Measurements from ENCODE around the gene MAU2.

MAU2 gene

DNA sequence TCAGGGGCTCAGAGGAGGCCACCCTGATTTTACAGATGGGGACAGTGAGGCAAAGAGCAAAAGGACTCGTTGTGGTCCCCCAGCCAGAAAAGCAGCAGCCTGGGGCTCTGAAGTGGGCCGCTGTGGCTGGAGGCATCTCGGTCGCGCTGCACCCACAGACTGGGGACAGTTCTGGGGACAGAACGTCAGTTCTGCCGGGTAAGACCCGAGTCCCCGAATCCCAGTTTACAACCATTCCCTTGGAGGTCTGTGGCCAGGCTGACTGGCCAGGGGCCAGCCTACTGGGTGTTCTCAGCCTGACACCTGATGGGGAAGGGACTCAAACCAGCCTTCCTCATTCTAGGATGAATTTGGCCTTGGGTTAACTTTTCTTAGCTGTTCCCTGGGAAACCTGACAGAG lies 14.4 kb upstream of the MAU2 start:
- no peak for DNase-seq (ENCODE audit: low read depth)

DNA sequence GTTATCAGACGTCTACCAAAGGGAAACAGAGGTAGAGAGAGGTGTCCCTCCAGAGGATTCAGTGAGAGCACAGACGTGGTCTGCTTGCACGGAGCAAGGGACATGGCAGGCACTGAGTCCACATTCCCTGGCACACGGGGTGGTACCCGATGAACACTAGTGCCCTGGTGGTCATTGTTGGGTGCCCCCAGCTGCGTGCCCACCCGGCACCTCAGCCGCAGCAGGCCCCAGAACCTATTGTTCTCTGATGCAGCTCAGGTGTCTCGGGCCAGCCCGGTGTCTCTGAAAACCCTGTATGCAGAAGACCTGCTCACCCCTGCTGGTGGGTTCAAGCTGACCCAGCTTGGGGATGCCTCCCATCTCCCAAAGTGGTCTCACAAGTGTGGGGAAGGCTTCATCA lies 12.3 kb upstream of the MAU2 start:
- no peak for DNase-seq (ENCODE audit: low read depth)

DNA sequence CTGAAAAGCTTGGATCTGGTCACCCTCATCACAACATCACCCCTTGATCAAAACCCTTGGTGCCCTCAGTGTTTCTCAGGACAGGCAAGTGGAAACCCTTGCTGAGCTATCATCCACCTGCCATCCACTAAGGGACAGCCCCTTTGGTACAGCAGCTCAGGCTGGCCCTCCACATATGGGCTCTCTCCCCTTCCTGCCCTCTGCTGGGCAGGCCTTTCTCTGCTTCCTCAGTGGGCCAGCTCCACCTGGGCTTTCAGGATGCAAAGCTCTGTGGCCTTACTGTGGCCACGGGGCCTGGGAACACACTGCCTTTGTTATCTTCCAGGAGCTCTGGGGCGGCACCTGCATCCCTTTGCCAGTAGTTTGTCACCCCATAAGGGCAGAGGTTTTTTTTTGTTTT lies 5.2 kb upstream of the MAU2 start:
- DNase-seq (ENCODE audit: low read depth) = no peak

DNA sequence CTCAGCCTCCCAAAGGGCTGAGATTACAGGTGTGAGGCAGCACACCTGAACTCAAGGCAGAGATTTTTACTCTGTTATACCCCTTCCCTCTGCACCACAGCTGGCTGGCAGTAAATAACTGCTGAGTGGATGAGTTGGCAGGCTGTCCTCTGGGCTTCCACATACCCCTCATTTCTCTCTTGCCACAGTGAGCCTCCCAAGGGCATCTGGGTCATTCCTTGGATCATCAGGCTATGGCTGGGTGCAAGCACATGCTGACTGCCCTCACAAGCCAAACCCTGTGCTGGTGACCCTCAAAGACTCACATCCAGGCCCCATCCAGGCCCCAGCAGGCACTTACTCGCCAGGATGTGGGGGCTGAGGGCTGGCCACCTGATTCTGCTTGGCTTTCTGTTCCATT lies 4.5 kb upstream of the MAU2 start:
- no peak for DNase-seq (ENCODE audit: low read depth)

DNA sequence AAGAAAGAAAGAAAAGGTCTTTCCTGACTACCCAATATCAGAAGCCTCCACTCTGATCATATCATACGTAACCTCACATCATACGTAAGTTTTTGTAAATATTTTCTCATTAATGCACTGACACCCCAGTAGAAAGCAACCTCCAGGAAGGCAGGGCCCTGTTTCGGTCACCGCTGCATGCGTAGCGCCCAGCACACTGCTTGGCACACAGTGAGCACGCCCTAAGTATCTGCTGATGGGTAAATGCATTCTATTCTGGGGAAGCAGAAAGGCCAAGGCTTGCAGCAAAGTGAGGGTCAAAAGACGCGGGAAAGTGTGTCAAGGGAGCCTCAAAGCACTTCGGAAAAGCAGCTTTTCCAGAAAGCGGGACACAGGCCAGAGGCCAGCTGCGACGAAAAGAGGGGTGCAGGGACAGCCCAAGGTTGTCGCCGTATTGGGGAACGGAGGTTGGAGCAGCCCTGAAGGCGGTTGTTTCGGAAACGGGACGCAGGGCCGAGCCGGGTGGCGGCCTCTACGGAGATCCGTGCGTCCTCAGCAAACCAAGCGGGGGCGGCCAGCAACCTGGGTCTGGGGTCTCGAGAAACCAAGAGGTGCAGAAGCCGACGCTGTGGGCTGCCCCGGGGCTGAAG lies 783 bp upstream of the MAU2 start:
- DNase-seq (ENCODE audit: low read depth) = no peak

DNA sequence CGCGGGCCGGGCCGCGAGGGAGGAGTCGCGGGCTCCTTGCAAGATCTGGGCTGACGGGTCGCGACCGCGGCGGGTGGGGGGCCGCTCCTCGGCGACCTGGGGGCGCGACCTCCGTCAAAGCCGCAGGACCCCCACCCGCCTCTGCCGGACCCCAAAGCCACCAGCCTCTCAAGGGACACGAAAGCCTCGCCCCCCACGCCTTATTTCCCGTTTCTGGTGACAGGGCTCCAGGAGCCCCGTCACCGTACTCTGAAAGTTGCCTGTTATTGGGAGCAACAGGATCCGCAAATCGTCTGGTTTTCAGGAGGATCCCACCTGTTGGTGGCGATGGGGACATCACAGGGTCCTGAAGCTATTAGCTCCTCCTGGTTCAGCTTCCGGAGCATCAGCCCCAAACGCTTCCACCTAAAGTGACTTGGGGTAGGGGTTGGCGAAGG lies 530 bp downstream of the MAU2 start:
- peak; percentile 17 for DNase-seq (ENCODE audit: low read depth)

DNA sequence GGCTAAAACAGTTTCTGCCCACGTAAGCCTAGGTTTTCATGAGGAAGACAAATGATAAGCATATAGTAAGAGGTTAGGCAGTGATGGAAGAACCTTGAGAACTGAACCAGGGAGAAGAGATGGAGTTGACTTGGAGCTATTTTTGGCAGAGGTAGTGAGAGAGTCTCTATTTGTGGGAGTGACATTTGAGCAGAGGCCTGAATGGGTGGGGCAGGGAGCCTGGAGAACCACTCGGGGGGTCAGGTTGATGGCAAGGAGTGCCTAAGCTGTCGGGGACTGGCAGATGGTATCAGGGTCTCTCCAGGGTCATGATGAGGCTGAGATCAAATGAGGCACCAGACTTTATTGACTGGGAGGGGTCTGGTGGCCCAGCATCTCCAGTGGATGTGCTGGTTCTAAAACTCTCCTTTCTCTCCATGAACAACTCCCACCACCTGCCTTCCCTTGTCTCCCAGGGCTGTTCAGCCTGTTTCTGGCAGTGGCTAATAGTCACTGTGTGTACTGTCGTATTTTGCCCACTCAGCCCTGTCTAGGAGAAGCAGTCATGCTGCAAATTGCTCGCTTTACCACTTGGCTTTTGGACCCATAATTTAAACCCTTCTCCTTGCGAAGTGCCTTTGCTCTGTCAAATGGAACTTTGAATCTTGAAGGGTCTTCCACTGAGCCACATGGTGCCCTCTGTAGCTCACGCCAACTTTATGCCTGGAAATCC lies 3.6 kb downstream of the MAU2 start:
- no peak for DNase-seq (ENCODE audit: low read depth)

DNA sequence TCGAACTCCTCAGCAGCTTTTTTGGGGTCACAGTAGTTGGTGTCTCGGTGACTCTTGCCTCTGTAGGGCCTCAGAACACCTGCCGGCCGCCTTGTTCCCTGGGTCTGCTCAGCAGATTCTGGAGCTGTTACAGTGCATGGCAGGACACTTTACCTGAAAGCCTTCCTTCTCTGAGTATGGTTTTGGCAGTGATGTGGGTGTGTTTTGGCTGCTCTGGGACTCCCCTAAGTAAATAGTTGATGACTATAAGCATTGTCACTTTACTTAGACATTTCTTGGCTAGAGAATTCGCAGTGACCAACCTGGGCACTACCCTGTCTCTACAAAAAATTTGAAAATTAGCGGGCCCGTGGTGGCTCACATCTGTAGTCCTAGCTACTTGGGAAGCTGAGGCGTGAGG lies 7.0 kb downstream of the MAU2 start:
- no peak for DNase-seq (ENCODE audit: low read depth)

DNA sequence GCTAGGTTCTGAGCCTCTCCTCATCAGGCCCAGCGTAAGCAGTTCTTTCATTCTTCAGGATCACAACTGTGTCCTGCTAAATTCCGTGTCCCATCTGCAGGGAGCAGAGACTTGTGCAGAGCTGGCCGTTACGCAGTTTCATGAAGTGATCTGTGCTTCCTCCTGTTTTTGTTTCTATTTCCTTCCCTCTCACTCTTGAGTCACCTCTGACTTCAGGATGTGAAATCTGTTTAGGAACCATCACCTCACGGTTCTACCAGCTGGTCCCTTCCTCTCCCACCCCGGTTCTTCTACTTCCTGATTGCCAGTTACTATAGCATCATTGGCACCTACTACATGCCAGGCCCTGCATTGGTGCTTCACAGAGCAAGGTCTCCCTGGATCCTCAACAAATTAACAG lies 8.5 kb downstream of the MAU2 start:
- no peak for DNase-seq (ENCODE audit: low read depth)

DNA sequence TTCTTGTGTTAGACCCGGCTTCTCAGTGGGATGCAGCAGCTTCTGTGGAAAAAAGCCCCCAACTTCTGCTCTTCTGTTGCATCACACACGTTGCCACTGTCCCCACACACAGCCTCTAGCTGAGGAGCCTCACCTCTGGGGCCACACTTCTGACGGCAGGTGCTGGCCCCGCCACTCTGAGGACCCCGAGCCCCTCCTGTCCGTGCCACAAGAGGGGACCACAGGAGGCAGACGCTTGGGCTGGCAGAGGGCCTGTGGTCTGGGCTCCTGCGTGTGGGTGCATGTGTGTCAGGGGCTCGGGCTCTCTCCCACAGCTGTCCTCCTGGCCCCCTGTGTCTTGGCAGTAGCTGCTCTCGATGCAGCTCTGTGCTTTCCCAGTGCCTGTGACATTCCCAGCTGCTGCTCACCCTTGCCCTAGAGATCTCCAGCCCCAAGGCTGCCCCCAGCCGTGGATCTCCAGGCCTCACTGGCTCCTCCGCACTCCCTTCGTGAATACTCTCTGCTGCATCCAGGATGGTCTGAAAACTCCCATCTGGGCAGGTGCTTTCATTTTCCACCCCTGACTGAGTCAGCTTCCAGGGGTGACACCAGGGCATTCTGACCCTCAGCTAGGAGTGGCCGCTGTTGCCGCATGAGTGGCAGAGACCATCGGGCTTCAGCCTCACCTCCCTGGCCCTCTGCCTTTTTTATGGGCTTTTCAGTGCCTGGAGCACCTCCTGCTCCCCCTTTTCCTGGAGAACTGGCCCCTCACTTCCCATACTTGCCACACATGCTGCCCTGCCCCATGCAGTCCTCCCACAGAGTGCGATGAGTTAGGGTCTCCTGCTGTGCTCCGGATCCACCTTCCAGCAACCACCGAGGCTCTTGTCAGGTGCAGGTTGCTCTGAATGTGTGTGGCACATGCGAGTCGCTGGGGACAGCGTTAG lies 13.7 kb downstream of the MAU2 start:
- DNase-seq (ENCODE audit: low read depth) = no peak

DNA sequence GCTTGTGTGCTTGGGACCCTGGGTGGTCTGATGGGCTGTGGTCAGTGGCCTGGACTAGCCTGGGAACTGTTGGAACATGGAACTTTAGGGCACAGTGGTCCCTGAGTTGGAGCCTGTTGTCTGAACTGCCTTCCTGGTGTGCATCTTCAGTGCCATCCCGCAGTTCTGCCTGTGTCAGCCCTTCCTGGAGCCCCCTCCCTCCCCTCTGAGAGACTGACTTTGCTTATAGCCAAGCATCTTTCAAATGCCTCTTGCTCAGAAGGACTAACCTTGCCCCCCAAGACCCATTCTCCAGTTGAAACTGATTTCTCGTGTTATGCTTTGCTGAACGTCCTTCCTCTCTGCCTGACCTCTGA lies 14.3 kb downstream of the MAU2 start:
- DNase-seq (ENCODE audit: low read depth) = no peak

DNA sequence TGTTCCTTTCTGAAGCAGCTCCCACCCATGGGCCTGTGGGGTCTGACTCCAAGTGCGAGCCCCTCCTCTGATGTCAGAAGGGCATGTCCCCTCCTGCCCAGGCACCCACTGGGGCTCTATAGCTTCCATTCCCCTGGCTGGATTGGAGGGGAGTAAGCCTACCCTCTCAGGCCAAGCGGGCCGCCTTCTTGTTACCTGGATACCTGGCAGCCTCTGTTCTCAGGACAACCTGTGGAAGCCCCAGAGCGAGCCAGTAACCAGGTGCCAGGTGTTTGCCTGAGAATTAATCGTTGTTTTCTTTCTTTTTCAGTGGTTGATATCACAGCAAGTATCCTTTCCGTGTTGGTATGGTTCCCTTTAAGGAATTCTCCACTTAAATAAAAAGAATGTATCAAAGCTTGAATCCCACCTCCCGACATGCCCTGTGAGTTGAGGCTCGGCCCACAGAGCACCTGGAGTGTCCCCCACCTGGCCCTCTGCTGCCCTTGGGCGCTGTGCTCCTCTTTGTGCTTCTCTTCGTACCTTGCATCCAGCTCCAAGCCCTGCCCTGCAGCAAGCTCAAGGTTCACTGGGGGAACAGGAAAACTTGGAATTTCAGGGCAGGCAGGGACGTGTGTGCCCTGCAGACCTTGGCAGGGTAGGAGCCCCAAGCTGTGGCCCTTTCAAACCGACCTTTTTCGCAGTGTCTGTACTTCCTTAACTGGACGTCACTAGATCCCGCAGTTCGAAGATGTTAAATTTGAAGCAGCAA lies 15.0 kb downstream of the MAU2 start:
- no peak for DNase-seq (ENCODE audit: low read depth)

DNA sequence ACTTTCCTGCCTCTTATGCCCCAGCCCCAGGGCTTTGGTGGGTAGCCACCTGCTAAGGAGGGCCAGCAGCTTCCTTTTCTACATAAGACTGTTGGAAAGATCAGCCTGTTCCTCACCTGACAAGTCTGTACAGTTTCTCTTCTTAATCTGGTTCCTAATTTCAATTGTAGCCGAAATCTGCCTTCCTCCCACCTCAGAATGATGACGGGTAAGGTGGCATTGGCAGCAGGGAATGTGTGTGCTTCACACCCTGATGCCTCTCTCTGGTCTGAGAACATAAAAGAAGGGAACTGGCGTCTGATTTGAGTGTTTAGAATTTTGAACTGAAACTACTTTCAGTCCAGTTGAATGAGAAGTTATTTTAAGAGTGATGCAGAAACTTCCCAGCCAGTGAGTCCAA lies 16.0 kb downstream of the MAU2 start:
- DNase-seq (ENCODE audit: low read depth) = no peak

DNA sequence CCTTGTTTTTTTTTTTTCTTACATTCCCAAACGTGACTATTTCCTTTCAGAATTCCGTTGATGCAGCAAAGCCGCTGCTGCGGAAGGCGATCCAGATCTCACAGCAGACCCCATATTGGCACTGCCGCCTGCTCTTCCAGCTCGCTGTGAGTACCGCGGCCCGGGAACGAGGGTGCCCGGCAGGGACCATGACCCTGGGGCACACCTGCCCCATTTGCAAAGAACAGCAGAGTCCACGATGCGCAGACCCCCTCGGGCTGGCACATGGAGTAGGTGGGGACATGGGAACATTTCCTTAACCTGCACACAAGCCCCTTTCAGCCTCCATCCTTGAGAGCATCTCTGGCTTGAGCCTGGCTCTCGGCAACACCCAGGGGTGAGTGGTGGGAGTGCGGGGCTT lies 16.5 kb downstream of the MAU2 start:
- no peak for DNase-seq (ENCODE audit: low read depth)

DNA sequence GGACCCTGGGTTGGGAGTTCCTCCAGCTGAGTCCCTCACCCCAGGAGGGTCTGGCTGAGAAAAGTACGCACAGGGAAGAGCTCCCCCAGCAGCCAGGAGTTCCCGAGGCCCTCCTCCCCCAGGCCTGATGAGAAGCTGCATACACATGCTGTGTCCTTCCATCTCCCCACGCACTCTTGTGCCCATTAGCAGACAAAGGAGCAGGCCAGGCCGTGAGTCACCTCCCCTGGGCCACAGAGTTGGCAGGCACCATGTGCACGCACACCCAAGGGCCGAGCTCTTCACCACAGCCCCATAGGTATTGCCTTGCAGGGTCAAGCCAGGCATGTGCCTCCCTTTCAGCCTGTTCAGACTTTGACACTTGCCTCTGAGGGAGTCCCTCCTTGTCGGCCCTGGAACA lies 17.5 kb downstream of the MAU2 start:
- peak; percentile 14 for DNase-seq (ENCODE audit: low read depth)

DNA sequence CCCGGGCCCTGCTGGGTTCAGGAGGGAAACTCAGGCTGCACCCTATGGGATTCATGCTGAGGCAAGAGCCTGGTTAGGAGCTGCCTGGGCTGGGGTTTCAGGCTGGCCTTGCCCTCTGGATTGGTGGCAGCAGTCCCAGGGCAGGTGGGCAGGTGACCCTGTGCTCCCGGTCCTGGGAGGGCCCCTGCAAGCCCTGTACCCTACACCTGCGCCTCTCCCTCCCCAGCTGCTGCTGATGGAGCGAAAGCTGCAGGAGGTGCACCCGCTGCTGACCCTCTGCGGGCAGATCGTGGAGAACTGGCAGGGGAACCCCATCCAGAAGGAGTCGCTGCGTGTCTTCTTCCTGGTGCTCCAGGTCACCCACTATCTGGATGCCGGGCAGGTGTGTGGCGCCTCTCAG lies 20.4 kb downstream of the MAU2 start:
- DNase-seq (ENCODE audit: low read depth) = no peak

DNA sequence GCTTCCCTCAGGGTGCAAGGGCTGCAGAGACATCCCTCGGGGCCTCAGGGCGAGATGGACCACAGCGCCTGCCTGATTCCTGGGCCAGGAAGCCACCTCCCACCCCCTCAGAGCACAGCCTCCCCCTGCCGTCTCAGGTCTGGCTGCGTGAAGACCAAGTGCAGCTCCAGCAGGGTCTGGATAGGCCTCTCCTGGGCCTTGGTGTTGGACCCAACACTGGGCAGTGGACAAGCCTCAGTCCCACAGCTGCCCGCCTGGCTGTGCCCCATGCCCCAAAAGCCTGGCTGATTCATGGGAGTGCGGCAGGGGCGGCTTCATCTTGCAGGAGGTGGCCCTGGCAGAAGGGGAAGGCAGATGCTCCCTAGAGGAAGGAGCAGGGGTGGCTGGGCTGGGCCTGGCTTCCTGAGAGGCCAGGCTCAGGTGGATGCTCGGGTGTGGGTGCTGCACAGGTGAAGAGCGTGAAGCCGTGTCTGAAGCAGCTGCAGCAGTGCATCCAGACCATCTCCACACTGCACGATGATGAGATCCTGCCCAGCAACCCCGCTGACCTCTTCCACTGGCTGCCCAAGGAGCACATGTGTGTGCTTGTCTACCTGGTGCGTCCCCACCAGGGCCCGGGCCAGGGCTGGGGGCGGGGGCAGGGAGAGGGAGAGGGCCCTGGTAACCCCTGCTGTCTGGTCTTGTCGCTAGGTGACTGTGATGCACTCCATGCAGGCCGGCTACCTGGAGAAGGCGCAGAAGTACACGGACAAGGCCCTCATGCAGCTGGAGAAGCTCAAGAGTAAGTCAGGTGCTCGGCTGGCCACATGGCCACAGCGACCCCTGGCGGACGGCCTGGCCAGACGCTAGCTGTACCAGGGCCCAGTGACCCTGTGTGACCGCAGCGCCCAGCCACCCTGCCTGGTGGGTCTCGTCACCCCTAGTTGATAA lies 21.7 kb downstream of the MAU2 start:
- peak; percentile 54 for DNase-seq (ENCODE audit: low read depth)

DNA sequence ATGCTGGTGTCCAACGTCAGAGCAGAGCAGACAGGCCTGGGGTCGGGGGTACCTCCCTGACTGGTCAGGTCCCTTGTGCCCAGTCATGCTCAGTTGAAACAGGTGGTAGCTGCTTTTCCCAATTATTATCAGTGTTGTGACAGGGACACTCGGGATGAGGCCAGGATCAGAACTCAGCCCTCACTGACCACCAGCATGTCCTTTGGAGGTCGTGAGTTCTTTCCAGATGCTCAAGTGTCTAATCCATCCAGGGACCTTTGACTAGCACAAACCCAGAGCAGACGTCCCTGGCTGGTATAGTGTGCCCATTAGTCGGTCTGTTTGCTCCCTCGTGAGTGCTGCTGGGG lies 22.4 kb downstream of the MAU2 start:
- DNase-seq (ENCODE audit: low read depth) = no peak

DNA sequence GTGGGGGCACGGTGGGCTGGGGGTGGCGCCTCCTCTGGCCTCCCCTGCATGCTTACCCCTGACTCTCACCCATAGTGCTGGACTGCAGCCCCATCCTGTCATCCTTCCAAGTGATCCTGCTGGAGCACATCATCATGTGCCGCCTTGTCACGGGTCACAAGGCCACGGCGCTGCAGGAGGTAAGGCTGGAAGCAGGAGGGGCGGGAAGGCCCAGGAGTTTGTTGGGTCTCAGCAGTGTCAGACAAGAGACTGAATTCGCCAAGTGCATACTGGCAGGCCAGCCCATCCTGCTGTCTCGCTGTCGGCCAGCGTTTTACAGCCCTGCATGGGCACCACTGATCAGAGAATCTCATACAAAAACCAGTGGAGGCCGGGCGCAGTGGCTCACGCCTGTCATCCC lies 23.1 kb downstream of the MAU2 start:
- DNase-seq (ENCODE audit: low read depth) = no peak

DNA sequence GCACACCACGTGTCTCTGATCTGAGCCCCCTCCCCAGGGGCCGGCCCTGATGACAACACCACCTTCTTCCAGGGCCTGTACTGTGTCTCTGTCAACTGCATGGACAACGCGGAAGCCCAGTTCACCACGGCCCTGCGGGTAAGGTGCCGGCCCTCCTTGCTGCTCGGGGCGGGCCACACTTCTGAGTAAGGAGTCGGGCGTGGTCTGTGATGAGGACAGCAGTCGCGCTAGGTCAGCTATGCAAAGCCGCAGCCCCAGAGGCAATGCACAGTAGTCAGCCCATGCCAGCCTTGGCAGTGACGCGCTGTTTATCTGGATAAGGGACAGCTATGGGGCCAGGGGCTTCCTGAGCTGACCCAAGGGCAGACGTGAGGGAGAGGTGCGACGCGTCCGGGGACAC lies 24.6 kb downstream of the MAU2 start:
- DNase-seq (ENCODE audit: low read depth) = no peak

DNA sequence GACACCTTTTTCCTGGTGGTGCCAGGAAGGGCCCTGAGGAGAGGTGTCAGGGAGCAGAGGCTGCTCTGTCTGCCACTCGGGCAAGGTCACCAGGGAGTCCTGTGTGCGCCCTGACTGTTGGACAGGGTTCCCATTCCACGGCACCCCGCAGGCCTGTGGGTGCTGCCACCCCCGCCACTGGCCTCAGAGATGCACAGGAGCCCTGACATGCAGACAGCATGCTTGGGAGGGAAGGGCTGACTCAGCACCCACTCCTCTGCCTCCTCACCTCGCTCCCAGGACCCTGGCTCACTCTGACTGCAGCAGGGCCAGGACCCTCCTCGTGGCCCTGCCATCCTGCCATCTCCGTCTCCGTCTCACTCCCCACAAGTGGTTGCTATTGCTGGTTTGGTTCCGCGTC lies 25.3 kb downstream of the MAU2 start:
- no peak for DNase-seq (ENCODE audit: low read depth)

All from iris pigment epithelial cell (primary cell).